HepG2 (cell line): ENCODE measurements around the gene C4B.

ENCODE experiments used
- DNMT3B ChIP-seq: conservative IDR thresholded peaks from 2 replicates; pipeline ENCODE4 v1.6.1; 2016; ENCODE audit warnings: missing biosample characterization, control low read depth
- ESRRA ChIP-seq: sonication (generic); formaldehyde crosslinking; IDR thresholded peaks from 2 replicates; pipeline ENCODE4 v1.5.1; 2020; ENCODE audit warnings: mild to moderate bottlenecking, low read depth, missing genetic modification reagents
- U2AF2 ChIP-seq: fragments of 200-400 bp; formaldehyde crosslinking; IDR thresholded peaks from 2 replicates; pipeline ENCODE4 v1.6.1; 2017; ENCODE audit warnings: low read depth, mild to moderate bottlenecking, low read length
- ZNF777 ChIP-seq: sonication (generic); formaldehyde crosslinking; IDR thresholded peaks from 2 replicates; pipeline ENCODE4 v1.4.0; 2020; ENCODE audit warnings: missing genetic modification reagents

DNA sequence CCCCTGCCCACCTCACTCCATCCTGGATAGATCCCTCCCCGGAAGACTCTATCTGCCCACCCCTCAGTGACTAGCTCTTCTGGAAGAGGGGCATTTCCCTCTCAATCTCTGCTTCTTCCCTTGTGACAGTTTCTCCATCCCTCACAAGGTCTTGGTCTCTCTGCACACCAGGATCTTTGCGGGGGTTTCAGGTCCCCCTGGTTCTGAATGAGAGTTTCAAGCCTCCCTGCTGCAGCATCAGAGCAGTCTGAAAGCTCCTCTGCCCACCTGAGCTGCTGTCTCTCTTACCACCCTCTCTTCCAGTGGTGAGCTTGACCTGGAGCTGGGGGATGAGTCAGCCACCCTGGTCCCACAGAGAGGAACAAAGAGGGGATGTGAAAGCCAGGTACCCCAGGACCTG is 70.2 kb downstream of the C4B start:
- TF ChIP-seq U2AF2 (no peak), ESRRA (CRISPR knock-in tag) (no peak), ZNF777 (CRISPR knock-in tag) (no peak), DNMT3B (CRISPR knock-in tag) (no peak)
